GM18526 (cell line): ENCODE results near the gene CDH16.

Experiments
- POLR2A ChIP-seq: IDR thresholded peaks from 3 replicates; pipeline ENCODE4 v1.6.1; 2011; ENCODE audit not compliant: insufficient read length; ENCODE audit errors: extremely low read depth

Gene CDH16

GRCh38 chr16:66906916-66907836, 11.5 kb downstream of the CDH16 start:
- TF ChIP-seq POLR2A = no peak

- TF ChIP-seq POLR2A = no peak
Observed at GRCh38 chr16:66905633-66906539, 12.8 kb downstream of the CDH16 start.

- no peak for TF ChIP-seq POLR2A
Observed at GRCh38 chr16:66904846-66905632, 13.6 kb downstream of the CDH16 start.

GRCh38 chr16:66904428-66904845, 14.2 kb downstream of the CDH16 start:
- TF ChIP-seq POLR2A = no peak

- TF ChIP-seq POLR2A = no peak
Observed at GRCh38 chr16:66903544-66904427, 14.9 kb downstream of the CDH16 start.

GRCh38 chr16:66902648-66903543, 15.8 kb downstream of the CDH16 start:
- TF ChIP-seq POLR2A = no peak

- no peak for TF ChIP-seq POLR2A
Observed at GRCh38 chr16:66901626-66902025, 17.1 kb downstream of the CDH16 start.

- no peak for TF ChIP-seq POLR2A
Observed at GRCh38 chr16:66900721-66901441, 17.8 kb downstream of the CDH16 start.

- TF ChIP-seq POLR2A = no peak
Observed at GRCh38 chr16:66899945-66900710, 18.6 kb downstream of the CDH16 start.

- no peak for TF ChIP-seq POLR2A
Observed at GRCh38 chr16:66899310-66899944, 19.3 kb downstream of the CDH16 start.

GRCh38 chr16:66898933-66899309, 19.8 kb downstream of the CDH16 start:
- no peak for TF ChIP-seq POLR2A
